Measurements from ENCODE around the gene HMGCR. TPM values are rescaled to one million over a fixed set of nuclear protein-coding genes. Genes with fewer than 3 reads are reported as not detected.

Gene HMGCR
- total and polyA plus RNA-seq, 9 of the 15 experiments (the other 6 are each of a cell fraction or from before 2014, with no cell fraction given) = 29.5 to 155 (median 61.5) TPM

GRCh38 chr5:75336615-75337336 lies at the start of gene HMGCR (continued):
- TF ChIP-seq CREB5 (CRISPR knock-in tag; IDR thresholded peaks at IDR 0.05) (no peak), SAP30 (IDR thresholded peaks at IDR 0.05; ENCODE audit: borderline replicate concordance, insufficient read depth, low read depth, low read length, poor library complexity, severe bottlenecking) (no peak), POLR2B (IDR thresholded peaks at IDR 0.05; ENCODE audit: low read depth, partially characterized antibody) (peak; percentile 64), CLOCK (CRISPR knock-in tag; IDR thresholded peaks at IDR 0.05; ENCODE audit: borderline replicate concordance) (peak; percentile 65; the same call in 1 of the 2 replicates), LCOR (CRISPR knock-in tag; IDR thresholded peaks at IDR 0.05) (no peak), ZNF280B (CRISPR knock-in tag; IDR thresholded peaks at IDR 0.05) (no peak), ARID3A (IDR thresholded peaks at IDR 0.05; ENCODE audit: borderline replicate concordance, low read depth, low read length) (no peak), ZNF174 (CRISPR knock-in tag; IDR thresholded peaks at IDR 0.05) (no peak), RHOXF2B (CRISPR knock-in tag; conservative IDR thresholded peaks at IDR 0.05) (no peak), GATAD2B (IDR thresholded peaks at IDR 0.05; ENCODE audit: borderline replicate concordance) (no peak), SRSF1 (IDR thresholded peaks at IDR 0.05; ENCODE audit: low read depth, low read length) (no peak), PTBP1 (IDR thresholded peaks at IDR 0.05; ENCODE audit: low read depth, low read length) (no peak), RNF219 (CRISPR knock-in tag; IDR thresholded peaks at IDR 0.05) (no peak), ATF3 (IDR thresholded peaks at IDR 0.05) (no peak), ATF3 (CRISPR knock-in tag; conservative IDR thresholded peaks at IDR 0.05) (no peak), TGIF2 (CRISPR knock-in tag; IDR thresholded peaks at IDR 0.05) (no peak)

All from K562 (cell line).